ENCODE measurements around the gene CIPC. TPM values are rescaled to one million over a fixed set of nuclear protein-coding genes. Genes with fewer than 3 reads are reported as not detected.
A peak's percentile ranks its signal among the peaks of the same experiment; 100 is the strongest.

Gene CIPC
- total RNA-seq, 2 donors from 2014 or later, result 11.2 to 13.4 TPM

DNA sequence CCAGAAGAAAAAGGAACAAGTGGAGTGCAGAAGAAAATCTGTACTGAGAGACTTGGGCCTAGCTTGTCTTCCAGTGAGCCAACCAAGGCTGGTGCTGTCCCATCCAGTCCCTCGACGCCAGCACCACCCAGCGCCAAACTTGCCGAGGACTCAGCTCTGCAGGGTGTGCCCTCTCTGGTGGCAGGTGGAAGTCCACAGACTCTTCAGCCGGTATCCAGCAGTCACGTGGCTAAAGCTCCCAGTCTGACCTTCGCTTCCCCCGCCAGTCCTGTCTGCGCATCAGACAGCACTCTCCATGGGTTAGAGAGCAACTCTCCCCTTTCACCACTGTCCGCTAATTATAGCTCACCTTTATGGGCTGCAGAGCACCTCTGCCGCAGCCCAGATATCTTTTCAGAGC, 15.6 kb downstream of the CIPC start:
- DNase-seq (no peak), ATAC-seq (no peak)
- H3K27ac Mint-ChIP-seq, result peak overlapping the region; percentile 1
- peaks cover 3% of the 10 kb centered on the region for H3K4me1 Mint-ChIP-seq
- H3K4me3 Mint-ChIP-seq, result no peak overlapping the region
- no peaks in the 10 kb centered on the region for H3K27me3 Mint-ChIP-seq
- H3K9me3 ChIP-seq (ENCODE audit: control insufficient read depth, low read length, poor library complexity, severe bottlenecking), result no peaks in the 10 kb centered on the region
- H3K36me3 Mint-ChIP-seq (ENCODE audit: low read depth), result peaks cover 2% of the 10 kb centered on the region

DNA sequence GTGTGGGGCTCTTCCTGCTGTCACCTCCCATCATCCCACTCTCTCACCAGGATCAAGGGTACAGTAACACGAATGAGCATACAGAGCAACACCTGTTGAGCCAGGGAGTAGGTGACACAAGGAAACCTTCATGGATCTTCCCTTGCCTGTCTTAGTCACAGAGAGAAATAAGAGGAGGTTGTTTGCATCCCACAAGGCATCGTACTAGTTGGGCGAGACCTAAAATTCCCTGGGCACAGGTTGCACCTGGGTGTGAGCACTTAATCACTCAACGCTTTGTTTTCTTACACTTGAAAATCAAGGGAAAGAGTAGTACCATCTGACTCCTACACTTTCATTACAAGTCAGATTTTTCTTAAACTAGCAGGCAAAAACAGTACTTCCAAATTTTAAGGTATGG, 16.6 kb downstream of the CIPC start:
- H3K4me1 Mint-ChIP-seq, result no peaks in the 10 kb centered on the region
- no peaks in the 10 kb centered on the region for H3K27me3 Mint-ChIP-seq
- ATAC-seq, result no peak
- no peaks in the 10 kb centered on the region for H3K9me3 ChIP-seq (ENCODE audit: control insufficient read depth, low read length, poor library complexity, severe bottlenecking)
- no peak overlapping the region for H3K27ac Mint-ChIP-seq
- H3K36me3 Mint-ChIP-seq (ENCODE audit: low read depth), result no peaks in the 10 kb centered on the region
- no peak for DNase-seq
- H3K4me3 Mint-ChIP-seq, result no peak overlapping the region

DNA sequence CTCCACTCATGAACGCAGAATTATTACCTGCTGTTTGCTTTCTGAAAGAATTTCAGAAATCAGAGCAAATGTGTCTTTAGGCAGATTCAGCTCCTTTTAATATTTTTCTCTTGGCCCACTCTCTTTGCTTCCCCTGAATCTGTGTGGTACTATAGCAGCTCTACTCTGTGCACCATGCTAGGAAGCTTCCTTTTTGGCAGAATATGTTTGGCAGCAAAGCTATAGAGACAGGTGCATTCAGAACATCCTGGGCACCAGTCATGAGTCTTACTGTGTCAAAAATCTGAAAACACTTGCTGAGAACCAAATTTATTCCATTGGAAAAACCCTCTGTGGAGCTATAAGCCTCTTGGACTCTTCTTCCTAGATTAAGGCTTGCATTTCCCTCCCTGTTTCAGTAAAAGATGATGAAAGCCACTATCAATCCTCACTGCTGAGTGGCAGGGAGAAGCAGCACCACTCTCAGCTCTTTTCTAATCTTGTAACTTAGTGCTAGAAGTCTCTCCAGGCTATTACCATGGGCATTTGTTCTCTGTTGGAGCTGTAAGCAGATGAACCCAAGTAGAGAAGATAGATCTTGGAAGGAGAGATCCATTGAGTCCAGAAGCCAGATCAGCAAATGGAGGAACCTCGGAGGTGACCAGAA, 18.2 kb downstream of the CIPC start:
- no peaks in the 10 kb centered on the region for H3K9me3 ChIP-seq (ENCODE audit: control insufficient read depth, low read length, poor library complexity, severe bottlenecking)
- peaks cover 9% of the 10 kb centered on the region for H3K4me1 Mint-ChIP-seq
- H3K4me3 Mint-ChIP-seq, result no peak overlapping the region
- ATAC-seq, result no peak
- H3K27ac Mint-ChIP-seq, result peak overlapping the region; percentile 69
- H3K36me3 Mint-ChIP-seq (ENCODE audit: low read depth), result no peaks in the 10 kb centered on the region
- H3K27me3 Mint-ChIP-seq, result no peaks in the 10 kb centered on the region
- DNase-seq, result no peak

DNA sequence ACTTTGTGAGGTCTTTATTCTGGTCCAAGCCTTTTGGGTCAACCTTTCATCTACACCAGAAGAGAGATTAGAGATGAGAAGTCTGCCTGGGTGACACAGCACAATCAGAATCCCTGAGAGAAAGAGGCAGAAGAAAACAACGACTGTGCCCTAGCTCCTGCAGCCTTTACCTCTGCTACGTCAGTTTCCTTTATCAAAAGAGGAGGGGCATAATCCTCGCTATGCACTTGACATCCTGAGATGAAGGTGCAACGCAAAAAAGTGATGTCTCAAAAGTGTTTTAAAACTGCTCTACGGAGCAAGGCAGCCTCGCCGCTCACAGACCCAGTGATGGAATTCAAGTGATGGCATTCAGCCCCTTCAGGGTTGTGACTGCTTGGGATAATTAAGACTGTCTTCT, 21.8 kb downstream of the CIPC start:
- no peaks in the 10 kb centered on the region for H3K27me3 Mint-ChIP-seq
- H3K4me3 Mint-ChIP-seq, result peak overlapping the region; percentile 49
- H3K27ac Mint-ChIP-seq, result peak overlapping the region; percentile 98
- H3K9me3 ChIP-seq (ENCODE audit: control insufficient read depth, low read length, poor library complexity, severe bottlenecking), result no peaks in the 10 kb centered on the region
- ATAC-seq (peak; percentile 53), DNase-seq (no peak)
- no peaks in the 10 kb centered on the region for H3K36me3 Mint-ChIP-seq (ENCODE audit: low read depth)
- H3K4me1 Mint-ChIP-seq, result peaks cover 35% of the 10 kb centered on the region

GRCh38 chr14:77120771-77121743, 23.0 kb downstream of the CIPC start:
- peak overlapping the region; percentile 98 for H3K27ac Mint-ChIP-seq
- no peaks in the 10 kb centered on the region for H3K36me3 Mint-ChIP-seq (ENCODE audit: low read depth)
- DNase-seq, result peak in 2 of 3 donors; percentile 19 to 23
- H3K9me3 ChIP-seq (ENCODE audit: control insufficient read depth, low read length, poor library complexity, severe bottlenecking), result no peaks in the 10 kb centered on the region
- no peaks in the 10 kb centered on the region for H3K27me3 Mint-ChIP-seq
- H3K4me1 Mint-ChIP-seq, result peaks cover 38% of the 10 kb centered on the region
- peak; percentile 77 for ATAC-seq
- H3K4me3 Mint-ChIP-seq, result peak overlapping the region; percentile 86

- DNase-seq (no peak), ATAC-seq (no peak)
- peaks cover 41% of the 10 kb centered on the region for H3K4me1 Mint-ChIP-seq
- H3K27me3 Mint-ChIP-seq, result peaks cover 10% of the 10 kb centered on the region
- no peaks in the 10 kb centered on the region for H3K36me3 Mint-ChIP-seq (ENCODE audit: low read depth)
- no peaks in the 10 kb centered on the region for H3K9me3 ChIP-seq (ENCODE audit: control insufficient read depth, low read length, poor library complexity, severe bottlenecking)
- H3K27ac Mint-ChIP-seq, result peak overlapping the region; percentile 98
- H3K4me3 Mint-ChIP-seq, result peak overlapping the region; percentile 53
Measured at GRCh38 chr14:77122526-77123125, 24.6 kb downstream of the CIPC start.

GRCh38 chr14:77123381-77124325, 25.6 kb downstream of the CIPC start:
- Mint-ChIP-seq H3K27me3 (peaks cover 14% of the 10 kb centered on the region), H3K27ac (peak overlapping the region; percentile 98)
- DNase-seq, result no peak

DNA sequence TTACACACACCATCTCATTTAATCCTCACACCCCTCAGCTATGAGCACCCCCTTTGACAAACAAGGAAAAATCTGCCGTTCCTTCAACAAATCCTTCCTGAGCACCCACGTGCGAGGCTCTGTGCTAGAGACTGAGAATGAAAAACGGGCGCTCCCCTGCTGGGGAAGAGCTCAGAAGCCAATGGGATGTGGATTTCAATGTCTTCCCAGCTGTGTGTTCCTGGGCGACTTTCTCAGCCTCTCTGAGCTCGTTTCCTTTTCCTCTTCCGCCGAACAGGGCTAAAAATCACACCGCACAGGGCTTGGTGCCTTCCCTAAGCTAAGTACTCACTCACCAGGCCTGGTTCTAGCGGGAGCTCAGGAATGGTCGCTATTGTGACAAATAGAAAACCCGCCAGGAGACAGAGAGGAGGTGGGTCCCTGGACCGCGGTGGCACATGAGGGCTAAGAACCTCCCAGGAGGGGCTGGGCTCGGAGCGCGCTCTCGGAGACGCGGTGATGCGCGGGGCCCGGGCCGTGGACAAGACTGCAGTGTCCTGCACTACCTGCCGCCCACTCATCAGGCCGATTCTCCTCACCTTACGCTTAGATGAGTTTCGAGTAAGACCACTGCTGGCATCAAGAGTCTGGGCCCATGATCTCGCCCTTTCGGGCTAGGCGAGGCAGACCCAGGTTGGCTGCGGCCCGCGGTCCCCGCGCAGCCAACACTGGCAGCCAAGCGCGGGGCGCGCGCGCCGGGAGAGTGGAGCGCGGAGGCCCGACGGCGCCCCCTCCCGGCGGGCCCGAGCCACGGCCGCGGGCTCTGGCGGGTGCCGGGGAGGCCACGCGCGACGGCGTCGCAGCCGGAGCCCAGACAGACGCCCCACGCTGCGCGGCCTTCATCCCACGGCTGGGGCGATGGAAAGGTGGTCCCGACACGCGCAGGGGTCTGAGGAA, 26.6 kb downstream of the CIPC start:
- H3K4me1 Mint-ChIP-seq, result peaks cover 41% of the 10 kb centered on the region
- ATAC-seq (peak; percentile 81), DNase-seq (peak; percentile 70 to 76 (median 73))
- H3K36me3 Mint-ChIP-seq (ENCODE audit: low read depth), result no peaks in the 10 kb centered on the region
- H3K4me3 Mint-ChIP-seq, result peak overlapping the region; percentile 86
- peak overlapping the region; percentile 78 for H3K27ac Mint-ChIP-seq
- peaks cover 17% of the 10 kb centered on the region for H3K27me3 Mint-ChIP-seq
- H3K9me3 ChIP-seq (ENCODE audit: control insufficient read depth, low read length, poor library complexity, severe bottlenecking), result no peaks in the 10 kb centered on the region

More at GRCh38 chr14:77123381-77124325, 25.6 kb downstream of the CIPC start:
- no peaks in the 10 kb centered on the region for H3K9me3 ChIP-seq (ENCODE audit: control insufficient read depth, low read length, poor library complexity, severe bottlenecking)
- Mint-ChIP-seq H3K4me1 (peaks cover 41% of the 10 kb centered on the region), H3K36me3 (ENCODE audit: low read depth) (no peaks in the 10 kb centered on the region), H3K4me3 (peak overlapping the region; percentile 86)
- no peak for ATAC-seq

- no peak for DNase-seq
- Mint-ChIP-seq H3K36me3 (ENCODE audit: low read depth) (no peaks in the 10 kb centered on the region), H3K27ac (peak overlapping the region; percentile 78), H3K27me3 (peaks cover 24% of the 10 kb centered on the region), H3K4me3 (peak overlapping the region; percentile 86), H3K4me1 (peaks cover 41% of the 10 kb centered on the region)
- H3K9me3 ChIP-seq (ENCODE audit: control insufficient read depth, low read length, poor library complexity, severe bottlenecking), result no peaks in the 10 kb centered on the region
- no peak for ATAC-seq
Measured at GRCh38 chr14:77125281-77125801, 27.3 kb downstream of the CIPC start.

DNA sequence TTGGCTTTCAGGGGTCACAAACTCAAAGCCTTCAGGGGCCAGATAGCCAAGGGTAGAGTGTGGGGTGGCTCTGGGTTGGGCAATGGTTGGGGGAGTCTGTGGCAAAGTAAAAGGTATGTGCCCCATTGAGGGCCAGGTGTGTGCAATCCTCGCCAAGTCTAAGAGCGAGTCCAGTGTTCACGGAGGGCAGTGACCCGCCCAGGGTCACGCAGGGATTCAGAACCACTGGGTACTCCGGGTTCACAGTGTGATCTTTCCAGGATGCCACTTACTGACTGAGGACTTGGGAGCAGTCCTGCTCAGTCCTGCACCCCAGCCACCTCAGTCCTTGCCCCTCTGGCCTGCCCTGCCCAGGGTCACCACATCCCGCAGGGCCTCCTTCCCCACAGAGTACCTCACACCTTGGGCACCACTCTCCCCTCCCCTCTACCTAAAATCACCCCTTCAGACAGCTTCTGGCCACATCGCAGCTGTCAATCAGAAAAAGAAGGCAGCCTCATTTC, 27.8 kb downstream of the CIPC start:
- no peaks in the 10 kb centered on the region for H3K9me3 ChIP-seq (ENCODE audit: control insufficient read depth, low read length, poor library complexity, severe bottlenecking)
- Mint-ChIP-seq H3K27ac (peak overlapping the region; percentile 78), H3K4me1 (peaks cover 36% of the 10 kb centered on the region), H3K36me3 (ENCODE audit: low read depth) (no peaks in the 10 kb centered on the region), H3K27me3 (peaks cover 27% of the 10 kb centered on the region), H3K4me3 (peak overlapping the region; percentile 86)
- ATAC-seq (no peak), DNase-seq (no peak)

DNA sequence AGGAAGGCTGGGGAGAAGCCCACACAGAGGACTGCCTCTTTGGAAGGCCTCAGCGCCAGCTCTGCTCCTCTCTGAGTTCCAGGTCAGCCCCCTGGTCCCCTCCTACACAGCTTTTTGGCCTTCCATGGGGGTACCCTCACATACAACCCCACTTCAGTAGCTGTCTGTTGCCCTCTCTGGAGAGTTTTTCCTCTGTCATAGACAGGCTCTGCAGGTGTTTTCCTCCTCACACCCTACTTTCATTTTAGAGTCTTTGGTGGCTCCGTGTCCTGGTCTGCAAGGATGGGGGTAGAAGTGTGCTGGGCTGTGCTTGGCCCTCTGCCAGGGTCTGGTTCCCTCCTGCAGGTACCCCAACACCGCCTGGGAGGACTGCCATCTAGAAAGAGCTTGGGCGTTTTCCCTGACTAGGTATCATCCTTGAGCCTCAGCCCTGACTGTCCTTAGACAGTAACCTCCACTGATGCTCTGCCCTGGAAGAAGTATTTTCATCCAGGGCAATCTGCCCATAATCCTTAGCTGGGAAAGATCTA, 28.5 kb downstream of the CIPC start:
- ATAC-seq, result no peak
- H3K9me3 ChIP-seq (ENCODE audit: control insufficient read depth, low read length, poor library complexity, severe bottlenecking), result no peaks in the 10 kb centered on the region
- H3K36me3 Mint-ChIP-seq (ENCODE audit: low read depth), result no peaks in the 10 kb centered on the region
- peaks cover 29% of the 10 kb centered on the region for H3K27me3 Mint-ChIP-seq
- no peak overlapping the region for H3K27ac Mint-ChIP-seq
- H3K4me1 Mint-ChIP-seq, result peaks cover 30% of the 10 kb centered on the region
- no peak for DNase-seq
- H3K4me3 Mint-ChIP-seq, result peak overlapping the region; percentile 53
